ENCODE results near the gene PGS1.
A peak's percentile ranks its signal among the peaks of the same experiment; 100 is the strongest.

The PGS1 gene

DNA sequence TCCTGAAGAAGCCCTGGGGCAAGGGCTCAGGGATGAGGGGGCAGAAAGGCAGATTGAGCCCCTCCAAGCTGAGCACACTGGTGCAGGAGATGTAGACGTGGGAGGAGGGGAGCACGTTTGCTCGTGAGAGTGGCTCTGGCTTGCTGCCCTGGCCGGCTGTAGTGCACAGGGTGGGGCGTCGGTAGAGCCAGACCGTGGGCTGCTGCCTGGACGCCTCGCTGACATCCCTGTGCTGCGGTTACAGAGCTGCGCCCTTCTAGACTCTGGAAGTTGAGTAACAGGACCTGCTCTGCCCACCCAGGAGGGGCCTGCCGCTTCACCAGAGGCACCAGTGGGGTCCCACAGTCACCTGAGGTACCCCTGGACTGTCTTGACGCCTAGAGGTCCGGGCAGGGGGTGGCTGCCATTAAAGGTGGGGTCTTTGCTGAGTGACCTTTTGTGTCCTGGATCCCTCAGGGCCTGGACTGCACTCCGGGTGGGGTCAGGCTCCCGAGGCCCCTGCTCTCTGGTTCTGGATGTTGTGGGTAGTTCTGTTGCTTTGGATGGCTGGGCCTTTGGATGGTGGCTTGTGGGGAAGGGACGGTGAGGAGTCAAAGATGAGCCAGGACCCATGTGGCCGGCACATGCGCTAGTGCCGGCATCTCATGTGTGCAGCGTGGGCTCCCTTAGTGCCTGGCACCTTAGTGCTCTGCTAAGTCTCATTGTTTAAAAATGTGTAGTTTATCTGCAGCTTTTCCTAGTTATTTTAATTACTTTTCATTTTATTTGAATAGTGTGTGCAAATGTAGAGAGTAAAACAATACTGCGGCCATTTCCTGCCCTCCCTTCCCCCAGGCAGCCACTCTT, 41.7 kb downstream of the PGS1 start:
- no peaks in the 10 kb centered on the region for H3K27me3 ChIP-seq
- H3K4me3 ChIP-seq (ENCODE audit: low read depth in 1 of 2, low read length in 1 of 2) = peak overlapping the region in 1 of 2 experiments; percentile 70
- TF ChIP-seq, protein P1, sequence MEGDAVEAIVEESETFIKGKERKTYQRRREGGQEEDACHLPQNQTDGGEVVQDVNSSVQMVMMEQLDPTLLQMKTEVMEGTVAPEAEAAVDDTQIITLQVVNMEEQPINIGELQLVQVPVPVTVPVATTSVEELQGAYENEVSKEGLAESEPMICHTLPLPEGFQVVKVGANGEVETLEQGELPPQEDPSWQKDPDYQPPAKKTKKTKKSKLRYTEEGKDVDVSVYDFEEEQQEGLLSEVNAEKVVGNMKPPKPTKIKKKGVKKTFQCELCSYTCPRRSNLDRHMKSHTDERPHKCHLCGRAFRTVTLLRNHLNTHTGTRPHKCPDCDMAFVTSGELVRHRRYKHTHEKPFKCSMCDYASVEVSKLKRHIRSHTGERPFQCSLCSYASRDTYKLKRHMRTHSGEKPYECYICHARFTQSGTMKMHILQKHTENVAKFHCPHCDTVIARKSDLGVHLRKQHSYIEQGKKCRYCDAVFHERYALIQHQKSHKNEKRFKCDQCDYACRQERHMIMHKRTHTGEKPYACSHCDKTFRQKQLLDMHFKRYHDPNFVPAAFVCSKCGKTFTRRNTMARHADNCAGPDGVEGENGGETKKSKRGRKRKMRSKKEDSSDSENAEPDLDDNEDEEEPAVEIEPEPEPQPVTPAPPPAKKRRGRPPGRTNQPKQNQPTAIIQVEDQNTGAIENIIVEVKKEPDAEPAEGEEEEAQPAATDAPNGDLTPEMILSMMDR (IDR thresholded peaks at IDR 0.05) = no peak
- H3K36me3 ChIP-seq = peaks cover 63% of the 10 kb centered on the region
- peak overlapping the region; percentile 94 for H3K27ac ChIP-seq
- no peaks in the 10 kb centered on the region for H3K9me3 ChIP-seq
- peaks cover 73 to 85% of the 10 kb centered on the region in 2 experiments for H3K4me1 ChIP-seq (ENCODE audit: control insufficient read depth in 1 of 2, insufficient read depth in 1 of 2, low read depth in 1 of 2, low read length in 1 of 2)

- Histone ChIP-seq H3K4me1 (ENCODE audit: control insufficient read depth in 1 of 2, insufficient read depth in 1 of 2, low read depth in 1 of 2, low read length in 1 of 2) (peaks cover 73 to 85% of the 10 kb centered on the region in 2 experiments), H3K27ac (peak overlapping the region; percentile 94), H3K9me3 (no peaks in the 10 kb centered on the region), H3K36me3 (peaks cover 72% of the 10 kb centered on the region), H3K27me3 (no peaks in the 10 kb centered on the region), H3K4me3 (ENCODE audit: low read depth in 1 of 2, low read length in 1 of 2) (peak overlapping the region in 1 of 2 experiments; percentile 34)
- TF ChIP-seq, protein P1 (IDR thresholded peaks at IDR 0.05) = no peak
Observed at GRCh38 chr17:78421084-78421533, 42.7 kb downstream of the PGS1 start.

DNA sequence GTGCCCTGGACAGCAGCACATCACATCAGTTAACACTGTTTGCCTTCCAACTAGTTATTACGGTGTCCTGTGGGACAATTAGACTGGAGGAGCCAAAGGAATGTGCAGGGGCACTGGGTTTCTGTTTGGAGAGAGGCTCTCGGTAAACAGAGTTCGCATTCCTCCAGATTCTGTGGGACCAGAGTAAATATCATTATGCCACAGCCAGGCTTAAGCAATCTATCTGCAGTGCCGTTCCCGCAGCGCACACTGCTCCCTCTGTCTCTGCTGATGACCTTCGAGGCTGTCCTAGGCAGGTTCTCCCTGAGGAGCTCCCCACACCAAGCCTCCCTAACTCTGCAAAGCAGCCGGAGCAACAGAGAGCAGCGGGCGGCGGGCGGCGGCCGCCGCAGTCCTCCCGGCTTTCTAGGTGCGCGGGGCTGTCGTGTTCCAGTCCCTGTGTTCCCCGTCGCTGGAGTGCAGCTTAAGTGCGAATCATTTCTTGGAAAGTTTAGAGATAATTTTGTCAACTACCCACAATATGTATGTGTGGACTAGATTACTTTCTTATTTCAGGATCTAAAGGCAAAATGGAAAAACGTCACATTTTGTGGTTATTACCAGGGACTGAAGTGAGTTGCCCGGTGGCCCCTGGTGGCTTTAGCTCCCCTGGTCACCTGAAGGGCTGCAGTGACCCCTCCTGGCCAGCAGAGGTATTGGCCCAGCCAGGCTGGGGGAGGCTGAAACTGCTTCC, 43.3 kb downstream of the PGS1 start:
- peaks cover 70 to 81% of the 10 kb centered on the region in 2 experiments for H3K4me1 ChIP-seq (ENCODE audit: control insufficient read depth in 1 of 2, insufficient read depth in 1 of 2, low read depth in 1 of 2, low read length in 1 of 2)
- H3K4me3 ChIP-seq (ENCODE audit: low read depth in 1 of 2, low read length in 1 of 2) = peak overlapping the region in 1 of 2 experiments; percentile 34
- H3K36me3 ChIP-seq = peaks cover 78% of the 10 kb centered on the region
- no peaks in the 10 kb centered on the region for H3K9me3 ChIP-seq
- TF ChIP-seq, protein P1 (IDR thresholded peaks at IDR 0.05) = peak; percentile 99
- H3K27me3 ChIP-seq = no peaks in the 10 kb centered on the region
- H3K27ac ChIP-seq = peak overlapping the region; percentile 94

GRCh38 chr17:78422267-78422605, 43.8 kb downstream of the PGS1 start:
- H3K4me3 ChIP-seq (ENCODE audit: low read depth in 1 of 2, low read length in 1 of 2) = peak overlapping the region in 1 of 2 experiments; percentile 34
- TF ChIP-seq, protein P1 (IDR thresholded peaks at IDR 0.05) = no peak
- peaks cover 65 to 75% of the 10 kb centered on the region in 2 experiments for H3K4me1 ChIP-seq (ENCODE audit: control insufficient read depth in 1 of 2, insufficient read depth in 1 of 2, low read depth in 1 of 2, low read length in 1 of 2)
- no peaks in the 10 kb centered on the region for H3K9me3 ChIP-seq
- peaks cover 83% of the 10 kb centered on the region for H3K36me3 ChIP-seq
- H3K27me3 ChIP-seq = no peaks in the 10 kb centered on the region
- H3K27ac ChIP-seq = peak overlapping the region; percentile 94

GRCh38 chr17:78422872-78423588, 44.6 kb downstream of the PGS1 start:
- Histone ChIP-seq H3K4me1 (ENCODE audit: control insufficient read depth in 1 of 2, insufficient read depth in 1 of 2, low read depth in 1 of 2, low read length in 1 of 2) (peaks cover 57 to 68% of the 10 kb centered on the region in 2 experiments), H3K4me3 (ENCODE audit: low read depth in 1 of 2, low read length in 1 of 2) (no peak overlapping the region), H3K36me3 (peaks cover 91% of the 10 kb centered on the region), H3K27me3 (no peaks in the 10 kb centered on the region), H3K9me3 (no peaks in the 10 kb centered on the region), H3K27ac (peak overlapping the region; percentile 34)
- TF ChIP-seq, protein P1 (IDR thresholded peaks at IDR 0.05) = no peak
